HepG2 (cell line): ENCODE data around the gene GPS1. TPM values are rescaled to one million over a fixed set of nuclear protein-coding genes. Genes with fewer than 3 reads are reported as not detected.
A peak's percentile ranks its signal among the peaks of the same experiment; 100 is the strongest.

ENCODE experiments used
- HOXA9 ChIP-seq: sonication (generic); formaldehyde crosslinking; IDR thresholded peaks from 2 replicates; pipeline ENCODE4 v1.8.1; 2022; ENCODE audit warnings: missing genetic modification reagents, mild to moderate bottlenecking, moderate library complexity, borderline replicate concordance
- KDM2A ChIP-seq: sonication (generic); formaldehyde crosslinking; IDR thresholded peaks from 2 replicates; pipeline ENCODE4 v1.4.0; 2020; ENCODE audit warnings: low read depth, missing genetic modification reagents, borderline replicate concordance
- KLF6 ChIP-seq: IDR thresholded peaks from 2 replicates; pipeline ENCODE4 v1.8.0; 2016; ENCODE audit warnings: missing biosample characterization, missing genetic modification reagents
- MXI1 ChIP-seq: IDR thresholded peaks from 3 replicates; pipeline ENCODE4 v1.6.1; 2012; ENCODE audit warnings: low read depth, low read length, inconsistent platforms, borderline replicate concordance
- POLR2G ChIP-seq: fragments of 200-400 bp; formaldehyde crosslinking; IDR thresholded peaks from 2 replicates; pipeline ENCODE4 v1.6.1; 2018; ENCODE audit warnings: mild to moderate bottlenecking, low read depth, low read length, moderate library complexity
- RARA ChIP-seq: IDR thresholded peaks from 2 replicates; pipeline ENCODE4 v1.6.1; 2016; ENCODE audit warnings: missing genetic modification reagents, missing compliant biosample characterization
- RARG ChIP-seq: sonication (generic); formaldehyde crosslinking; IDR thresholded peaks from 2 replicates; pipeline ENCODE4 v1.4.0; 2020; ENCODE audit warnings: low read depth, mild to moderate bottlenecking, missing genetic modification reagents
- THAP11 ChIP-seq: IDR thresholded peaks from 2 replicates; pipeline ENCODE4 v1.6.1; 2016; ENCODE audit warnings: missing biosample characterization, missing genetic modification reagents
- ZNF121 ChIP-seq: sonication (generic); formaldehyde crosslinking; IDR thresholded peaks from 2 replicates; pipeline ENCODE4 v1.5.0; 2020; ENCODE audit warnings: mild to moderate bottlenecking, missing genetic modification reagents
- ZNF180 ChIP-seq: sonication (generic); formaldehyde crosslinking; IDR thresholded peaks from 2 replicates; pipeline ENCODE4 v1.4.0; 2020; ENCODE audit warnings: low read depth, missing genetic modification reagents, borderline replicate concordance
- ZNF441 ChIP-seq: sonication (generic); formaldehyde crosslinking; IDR thresholded peaks from 2 replicates; pipeline ENCODE4 v1.7.0; 2021; ENCODE audit warnings: missing genetic modification reagents, borderline replicate concordance
- ZNF761 ChIP-seq: sonication (generic); formaldehyde crosslinking; conservative IDR thresholded peaks from 2 replicates; pipeline ENCODE4 v1.4.0; 2020; ENCODE audit warnings: mild to moderate bottlenecking, missing genetic modification reagents
- ZNF841 ChIP-seq: sonication (generic); formaldehyde crosslinking; IDR thresholded peaks from 2 replicates; pipeline ENCODE4 v1.8.1; 2023; ENCODE audit warnings: missing genetic modification reagents, borderline replicate concordance
- polyA plus RNA-seq, 8 experiments: library from polyadenylated mRNA; depleted of rRNA in 3 of 8; stranded (reverse) in 7 of 8; unstranded in 1 of 8; fragments of >200 nt; fragmentation: Illumina TruSeq in 4 of 8; extraction: Trizol in 4 of 8; gene quantifications; 2 replicates each; pipeline versions ENCODE4 v1.2.1 to v1.2.3, GENCODE V29; 2011 to 2016; ENCODE audit warnings: low read depth in 4 of 8, missing spikeins in 1 of 8, mixed read lengths in 1 of 8; ENCODE audit not compliant: insufficient read depth in 1 of 8
- total RNA-seq, 5 experiments: library from RNA; depleted of rRNA; stranded (reverse); fragments of >200 nt; fragmentation: Illumina TruSeq; extraction: Trizol; gene quantifications; 2 replicates each; pipeline ENCODE4 v1.2.3, GENCODE V29; 2016; ENCODE audit warnings: low read depth in 1 of 5
- TF ChIP-seq, protein P1 (sequence below), 2 experiments: fragments of 450-650 bp in 1 of 2; sonication (generic) in 1 of 2; formaldehyde crosslinking in 1 of 2; IDR thresholded peaks; 2 replicates each; pipeline versions ENCODE4 v1.6.1 to v1.8.0; 2016 to 2022; ENCODE audit warnings: antibody characterized with exemption in 1 of 2, mild to moderate bottlenecking in 1 of 2, missing genetic modification reagents in 1 of 2
- TF ChIP-seq, protein P2 (sequence below): sonication (generic); formaldehyde crosslinking; IDR thresholded peaks from 2 replicates; pipeline ENCODE4 v1.8.1; 2022; ENCODE audit warnings: mild to moderate bottlenecking, missing genetic modification reagents
- TF ChIP-seq, protein P3 (sequence below): sonication (generic); formaldehyde crosslinking; IDR thresholded peaks from 2 replicates; pipeline ENCODE4 v1.4.0; 2020; ENCODE audit warnings: mild to moderate bottlenecking, missing genetic modification reagents, borderline replicate concordance

Gene GPS1
- total and polyA plus RNA-seq, 2 of the 13 experiments (the other 11 are each of a cell fraction or from before 2014, with no cell fraction given), result 124 to 128 TPM

DNA sequence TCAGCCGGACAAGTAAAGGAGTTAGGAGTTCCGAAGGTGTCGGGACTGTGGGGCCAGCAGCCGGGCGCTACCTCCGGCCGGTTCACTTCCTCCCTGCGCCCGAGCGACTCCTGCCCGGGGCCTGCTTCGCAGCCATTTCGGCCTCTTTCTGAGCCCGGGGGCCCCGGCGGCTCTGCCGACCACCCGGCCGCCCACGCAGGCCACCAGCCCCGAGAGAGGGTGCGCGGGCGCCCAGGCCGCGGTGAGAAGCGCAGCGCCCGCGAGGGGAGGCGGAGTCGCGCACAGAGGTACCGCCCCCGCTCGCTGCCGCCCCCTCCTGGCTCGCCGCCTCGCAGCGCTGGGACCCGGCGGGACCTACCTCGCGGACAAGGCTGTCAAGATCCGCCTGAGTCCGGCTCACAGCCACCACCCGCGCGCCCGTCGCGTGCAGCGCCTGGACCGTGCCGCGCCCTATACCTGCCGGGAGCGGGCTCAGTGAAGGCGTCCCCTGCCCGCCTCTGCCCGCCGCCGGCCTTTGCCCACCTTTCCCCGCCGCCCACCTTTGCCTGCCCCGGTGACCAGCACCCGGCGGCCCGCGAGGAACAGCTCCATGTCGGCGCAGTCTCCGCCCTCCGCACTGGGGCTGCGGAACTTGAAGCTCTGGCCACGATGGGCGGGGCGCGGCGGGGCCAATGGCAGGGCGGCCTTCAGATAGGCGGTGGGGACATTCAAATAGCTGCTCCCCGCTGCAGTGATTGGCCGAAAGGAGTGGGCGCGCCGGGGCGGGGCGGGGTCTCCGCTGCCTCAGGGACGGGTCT lies 14.4 kb upstream of the GPS1 start, which contains the start of gene DCXR (continued):
- peak; percentile 98 for TF ChIP-seq POLR2G
- peak; percentile 79; the same call in 2 of the 3 replicates for TF ChIP-seq MXI1
- TF ChIP-seq KLF6 (CRISPR knock-in tag), result peak; percentile 99
- TF ChIP-seq, protein P1, sequence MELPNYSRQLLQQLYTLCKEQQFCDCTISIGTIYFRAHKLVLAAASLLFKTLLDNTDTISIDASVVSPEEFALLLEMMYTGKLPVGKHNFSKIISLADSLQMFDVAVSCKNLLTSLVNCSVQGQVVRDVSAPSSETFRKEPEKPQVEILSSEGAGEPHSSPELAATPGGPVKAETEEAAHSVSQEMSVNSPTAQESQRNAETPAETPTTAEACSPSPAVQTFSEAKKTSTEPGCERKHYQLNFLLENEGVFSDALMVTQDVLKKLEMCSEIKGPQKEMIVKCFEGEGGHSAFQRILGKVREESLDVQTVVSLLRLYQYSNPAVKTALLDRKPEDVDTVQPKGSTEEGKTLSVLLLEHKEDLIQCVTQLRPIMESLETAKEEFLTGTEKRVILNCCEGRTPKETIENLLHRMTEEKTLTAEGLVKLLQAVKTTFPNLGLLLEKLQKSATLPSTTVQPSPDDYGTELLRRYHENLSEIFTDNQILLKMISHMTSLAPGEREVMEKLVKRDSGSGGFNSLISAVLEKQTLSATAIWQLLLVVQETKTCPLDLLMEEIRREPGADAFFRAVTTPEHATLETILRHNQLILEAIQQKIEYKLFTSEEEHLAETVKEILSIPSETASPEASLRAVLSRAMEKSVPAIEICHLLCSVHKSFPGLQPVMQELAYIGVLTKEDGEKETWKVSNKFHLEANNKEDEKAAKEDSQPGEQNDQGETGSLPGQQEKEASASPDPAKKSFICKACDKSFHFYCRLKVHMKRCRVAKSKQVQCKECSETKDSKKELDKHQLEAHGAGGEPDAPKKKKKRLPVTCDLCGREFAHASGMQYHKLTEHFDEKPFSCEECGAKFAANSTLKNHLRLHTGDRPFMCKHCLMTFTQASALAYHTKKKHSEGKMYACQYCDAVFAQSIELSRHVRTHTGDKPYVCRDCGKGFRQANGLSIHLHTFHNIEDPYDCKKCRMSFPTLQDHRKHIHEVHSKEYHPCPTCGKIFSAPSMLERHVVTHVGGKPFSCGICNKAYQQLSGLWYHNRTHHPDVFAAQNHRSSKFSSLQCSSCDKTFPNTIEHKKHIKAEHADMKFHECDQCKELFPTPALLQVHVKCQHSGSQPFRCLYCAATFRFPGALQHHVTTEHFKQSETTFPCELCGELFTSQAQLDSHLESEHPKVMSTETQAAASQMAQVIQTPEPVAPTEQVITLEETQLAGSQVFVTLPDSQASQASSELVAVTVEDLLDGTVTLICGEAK (IDR thresholded peaks at IDR 0.05), result no peak
- TF ChIP-seq, protein P1 (CRISPR knock-in tag; IDR thresholded peaks at IDR 0.05), result peak; percentile 69; the same call in 1 of the 2 replicates
- TF ChIP-seq ZNF441 (CRISPR knock-in tag), result peak; percentile 72; the same call in 1 of the 2 replicates
- peak; percentile 83 for TF ChIP-seq THAP11
- peak; percentile 45; the same call in 1 of the 2 replicates for TF ChIP-seq ZNF841 (CRISPR knock-in tag)
- TF ChIP-seq ZNF761 (CRISPR knock-in tag), result peak; percentile 90; the same call in 1 of the 2 replicates
- peak; percentile 49 for TF ChIP-seq RARA (CRISPR knock-in tag)
- 0 out of 2 replicates have a peak, but pooled peaks have one; percentile 53 for TF ChIP-seq HOXA9 (CRISPR knock-in tag)
- no peak for TF ChIP-seq ZNF180 (CRISPR knock-in tag)
- no peak for TF ChIP-seq RARG (CRISPR knock-in tag)
- peak; percentile 68; the same call in 1 of the 2 replicates for TF ChIP-seq ZNF121 (CRISPR knock-in tag)
- peak; percentile 94; the same call in 1 of the 2 replicates for TF ChIP-seq KDM2A (CRISPR knock-in tag)
- TF ChIP-seq, protein P2, sequence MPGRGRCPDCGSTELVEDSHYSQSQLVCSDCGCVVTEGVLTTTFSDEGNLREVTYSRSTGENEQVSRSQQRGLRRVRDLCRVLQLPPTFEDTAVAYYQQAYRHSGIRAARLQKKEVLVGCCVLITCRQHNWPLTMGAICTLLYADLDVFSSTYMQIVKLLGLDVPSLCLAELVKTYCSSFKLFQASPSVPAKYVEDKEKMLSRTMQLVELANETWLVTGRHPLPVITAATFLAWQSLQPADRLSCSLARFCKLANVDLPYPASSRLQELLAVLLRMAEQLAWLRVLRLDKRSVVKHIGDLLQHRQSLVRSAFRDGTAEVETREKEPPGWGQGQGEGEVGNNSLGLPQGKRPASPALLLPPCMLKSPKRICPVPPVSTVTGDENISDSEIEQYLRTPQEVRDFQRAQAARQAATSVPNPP (CRISPR knock-in tag), result no peak
- TF ChIP-seq, protein P3, sequence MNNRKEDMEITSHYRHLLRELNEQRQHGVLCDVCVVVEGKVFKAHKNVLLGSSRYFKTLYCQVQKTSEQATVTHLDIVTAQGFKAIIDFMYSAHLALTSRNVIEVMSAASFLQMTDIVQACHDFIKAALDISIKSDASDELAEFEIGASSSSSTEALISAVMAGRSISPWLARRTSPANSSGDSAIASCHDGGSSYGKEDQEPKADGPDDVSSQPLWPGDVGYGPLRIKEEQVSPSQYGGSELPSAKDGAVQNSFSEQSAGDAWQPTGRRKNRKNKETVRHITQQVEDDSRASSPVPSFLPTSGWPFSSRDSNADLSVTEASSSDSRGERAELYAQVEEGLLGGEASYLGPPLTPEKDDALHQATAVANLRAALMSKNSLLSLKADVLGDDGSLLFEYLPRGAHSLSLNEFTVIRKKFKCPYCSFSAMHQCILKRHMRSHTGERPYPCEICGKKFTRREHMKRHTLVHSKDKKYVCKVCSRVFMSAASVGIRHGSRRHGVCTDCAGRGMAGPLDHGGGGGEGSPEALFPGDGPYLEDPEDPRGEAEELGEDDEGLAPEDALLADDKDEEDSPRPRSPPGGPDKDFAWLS (CRISPR knock-in tag), result no peak
